ENCODE measurements around the gene TRMT11. TPM values are rescaled to one million over a fixed set of nuclear protein-coding genes. Genes with fewer than 3 reads are reported as not detected.

TRMT11 gene
- total and polyA plus RNA-seq, 10 of the 15 experiments (the other 5 are each of a cell fraction or from before 2014, with no cell fraction given): 34.0 to 81.1 (median 43.7) TPM

DNA sequence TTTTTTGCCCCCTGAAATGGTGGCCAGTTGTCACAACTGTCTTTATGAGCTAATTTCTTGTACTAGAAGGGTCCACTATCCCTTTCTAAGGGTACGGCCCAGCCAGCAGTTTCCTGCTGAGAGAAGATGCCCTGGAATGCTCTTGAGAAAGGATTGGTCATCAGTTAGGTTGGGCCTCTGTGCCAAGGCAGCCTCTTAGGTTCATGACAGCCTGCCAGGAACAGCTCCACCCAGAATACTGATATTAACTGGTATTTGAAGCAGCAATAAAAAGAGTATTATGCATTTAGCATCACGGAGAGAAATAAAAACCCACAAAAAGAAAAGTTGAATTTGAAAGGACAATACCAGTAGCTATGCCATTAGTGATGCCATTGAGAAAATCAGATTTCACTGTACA lies 38.7 kb upstream of the TRMT11 start:
- Histone ChIP-seq H3K9ac (ENCODE audit: control insufficient read depth, insufficient read depth, low read length) (no peak overlapping the region), H3K4me3 (no peak overlapping the region), H2AFZ (ENCODE audit: control insufficient read depth, low read depth, low read length) (no peak overlapping the region), H3K27me3 (replicated peaks in 1 of 2; ENCODE audit: control insufficient read depth in 2 of 2, insufficient read depth in 2 of 2, low read length in 1 of 2) (no peaks in the 10 kb centered on the region), H3K36me3 (ENCODE audit: control insufficient read depth in 2 of 2, insufficient read depth in 2 of 2, low read length in 1 of 2) (no peaks in the 10 kb centered on the region), H3K4me2 (ENCODE audit: control insufficient read depth, insufficient read depth) (no peak overlapping the region), H3K9me3 (replicated peaks; ENCODE audit: control insufficient read depth, insufficient read depth, low read length) (no peaks in the 10 kb centered on the region), H3K79me2 (ENCODE audit: control insufficient read depth, insufficient read depth, low read length) (no peaks in the 10 kb centered on the region), H3K27ac (ENCODE audit: control insufficient read depth, insufficient read depth) (no peak overlapping the region), H4K20me1 (ENCODE audit: control insufficient read depth, insufficient read depth) (no peaks in the 10 kb centered on the region), H3K4me1 (ENCODE audit: control insufficient read depth, insufficient read depth, low read length) (no peaks in the 10 kb centered on the region)
- intact Hi-C loops (cut with micrococcal nuclease; ENCODE audit: unreplicated experiment) (no loop called here), in situ Hi-C loops (cut with MboI) (no loop called here)
- FAIRE-seq (no peak), ATAC-seq (no peak), DNase-seq (ENCODE audit: low read depth, low spot score) (no peak)
- ChIA-PET POLR2A (no interaction called here), RAD21 (ENCODE audit: unreplicated experiment) (interaction anchor here (0.7 to 2.2 kb wide), 3 partner anchors 9 to 166 kb away, joined by 3 to 9 read pairs (median 5); partner anchors contain the start of gene HINT3), CTCF (interaction anchor here (1.0 to 1.6 kb wide), 10 partner anchors 9 to 167 kb away, joined by 3 to 8 read pairs (median 4); no protein-coding TSS in a partner anchor), SMC1A (ENCODE audit: uncharacterized antibody, unreplicated experiment) (interaction anchor here (1.0 to 2.4 kb wide), 6 partner anchors 8 to 166 kb away, joined by 3 to 7 read pairs (median 5); no protein-coding TSS in a partner anchor)
- WGBS (ENCODE audit: insufficient coverage, insufficient replicate concordance, low lambda C conversion rate, missing lambda C conversion rate): 91% methylated on average over 2 of the region's 2 CpGs
- no TSS peak for BruUV-seq (replicated peaks)
- TF ChIP-seq TBL1XR1 (IDR thresholded peaks at IDR 0.05; ENCODE audit: low read depth, low read length) (no peak), EED (IDR thresholded peaks at IDR 0.05; ENCODE audit: low read depth) (no peak), YY1 (IDR thresholded peaks at IDR 0.05; ENCODE audit: low read depth, low read length) (no peak), IKZF1 (conservative IDR thresholded peaks at IDR 0.05) (no peak), NBN (IDR thresholded peaks at IDR 0.05) (no peak), SIN3A (IDR thresholded peaks at IDR 0.05; ENCODE audit: low read depth, low read length) (no peak), SUPT20H (IDR thresholded peaks at IDR 0.05; ENCODE audit: borderline replicate concordance, control insufficient read depth, low read depth, low read length) (no peak), NR2C2 (IDR thresholded peaks at IDR 0.05; ENCODE audit: borderline replicate concordance, control insufficient read depth, insufficient read length, low read depth) (no peak), ZNF622 (IDR thresholded peaks at IDR 0.05) (no peak), SUZ12 (IDR thresholded peaks at IDR 0.05; ENCODE audit: unreplicated experiment) (no peak), SMAD1 (IDR thresholded peaks at IDR 0.05; ENCODE audit: low read depth, partially characterized antibody) (no peak), SMC3 (IDR thresholded peaks at IDR 0.05; ENCODE audit: borderline replicate concordance, low read length) (no peak), EGR1 (IDR thresholded peaks at IDR 0.05; ENCODE audit: borderline replicate concordance in 1 of 2, low read depth in 2 of 2, low read length in 2 of 2) (no peak), IKZF2 (IDR thresholded peaks at IDR 0.05) (no peak), CHD4 (IDR thresholded peaks at IDR 0.05) (no peak), MTA3 (IDR thresholded peaks at IDR 0.05; ENCODE audit: borderline replicate concordance, low read length) (no peak)
- TF ChIP-seq, protein P1, sequence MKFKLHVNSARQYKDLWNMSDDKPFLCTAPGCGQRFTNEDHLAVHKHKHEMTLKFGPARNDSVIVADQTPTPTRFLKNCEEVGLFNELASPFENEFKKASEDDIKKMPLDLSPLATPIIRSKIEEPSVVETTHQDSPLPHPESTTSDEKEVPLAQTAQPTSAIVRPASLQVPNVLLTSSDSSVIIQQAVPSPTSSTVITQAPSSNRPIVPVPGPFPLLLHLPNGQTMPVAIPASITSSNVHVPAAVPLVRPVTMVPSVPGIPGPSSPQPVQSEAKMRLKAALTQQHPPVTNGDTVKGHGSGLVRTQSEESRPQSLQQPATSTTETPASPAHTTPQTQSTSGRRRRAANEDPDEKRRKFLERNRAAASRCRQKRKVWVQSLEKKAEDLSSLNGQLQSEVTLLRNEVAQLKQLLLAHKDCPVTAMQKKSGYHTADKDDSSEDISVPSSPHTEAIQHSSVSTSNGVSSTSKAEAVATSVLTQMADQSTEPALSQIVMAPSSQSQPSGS (IDR thresholded peaks at IDR 0.05; ENCODE audit: low read length): no peak
- TF ChIP-seq, protein P2, sequence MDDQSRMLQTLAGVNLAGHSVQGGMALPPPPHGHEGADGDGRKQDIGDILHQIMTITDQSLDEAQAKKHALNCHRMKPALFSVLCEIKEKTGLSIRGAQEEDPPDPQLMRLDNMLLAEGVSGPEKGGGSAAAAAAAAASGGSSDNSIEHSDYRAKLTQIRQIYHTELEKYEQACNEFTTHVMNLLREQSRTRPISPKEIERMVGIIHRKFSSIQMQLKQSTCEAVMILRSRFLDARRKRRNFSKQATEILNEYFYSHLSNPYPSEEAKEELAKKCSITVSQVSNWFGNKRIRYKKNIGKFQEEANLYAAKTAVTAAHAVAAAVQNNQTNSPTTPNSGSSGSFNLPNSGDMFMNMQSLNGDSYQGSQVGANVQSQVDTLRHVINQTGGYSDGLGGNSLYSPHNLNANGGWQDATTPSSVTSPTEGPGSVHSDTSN (IDR thresholded peaks at IDR 0.05; ENCODE audit: insufficient replicate concordance, low read depth, low read length): no peak
- TF ChIP-seq, protein P3, sequence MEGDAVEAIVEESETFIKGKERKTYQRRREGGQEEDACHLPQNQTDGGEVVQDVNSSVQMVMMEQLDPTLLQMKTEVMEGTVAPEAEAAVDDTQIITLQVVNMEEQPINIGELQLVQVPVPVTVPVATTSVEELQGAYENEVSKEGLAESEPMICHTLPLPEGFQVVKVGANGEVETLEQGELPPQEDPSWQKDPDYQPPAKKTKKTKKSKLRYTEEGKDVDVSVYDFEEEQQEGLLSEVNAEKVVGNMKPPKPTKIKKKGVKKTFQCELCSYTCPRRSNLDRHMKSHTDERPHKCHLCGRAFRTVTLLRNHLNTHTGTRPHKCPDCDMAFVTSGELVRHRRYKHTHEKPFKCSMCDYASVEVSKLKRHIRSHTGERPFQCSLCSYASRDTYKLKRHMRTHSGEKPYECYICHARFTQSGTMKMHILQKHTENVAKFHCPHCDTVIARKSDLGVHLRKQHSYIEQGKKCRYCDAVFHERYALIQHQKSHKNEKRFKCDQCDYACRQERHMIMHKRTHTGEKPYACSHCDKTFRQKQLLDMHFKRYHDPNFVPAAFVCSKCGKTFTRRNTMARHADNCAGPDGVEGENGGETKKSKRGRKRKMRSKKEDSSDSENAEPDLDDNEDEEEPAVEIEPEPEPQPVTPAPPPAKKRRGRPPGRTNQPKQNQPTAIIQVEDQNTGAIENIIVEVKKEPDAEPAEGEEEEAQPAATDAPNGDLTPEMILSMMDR (IDR thresholded peaks at IDR 0.05 in 2 of 3, conservative IDR thresholded peaks at IDR 0.05 in 1 of 3; ENCODE audit: control insufficient read depth in 2 of 3, extremely low read depth in 1 of 3, insufficient read depth in 1 of 3, low read depth in 3 of 3, low read length in 3 of 3): no peak
